ENCODE results near the gene PIK3R1.

Gene PIK3R1

GRCh38 chr5:68176253-68176652, 39.3 kb upstream of the PIK3R1 start:
- H3K36me3 ChIP-seq (ENCODE audit: control insufficient read depth, low read length): no peaks in the 10 kb centered on the region
- H4K20me1 ChIP-seq (ENCODE audit: control insufficient read depth, insufficient read depth, low read depth, low read length): no peaks in the 10 kb centered on the region
- H3K4me1 ChIP-seq (ENCODE audit: control insufficient read depth, low read length): no peaks in the 10 kb centered on the region
- TF ChIP-seq CTCF (IDR thresholded peaks at IDR 0.05; ENCODE audit: low read depth, low read length, poor library complexity, severe bottlenecking) (no peak), EZH2phosphoT487 (IDR thresholded peaks at IDR 0.05; ENCODE audit: borderline replicate concordance, low read length) (no peak)
- H3K9me2 ChIP-seq (replicated peaks; ENCODE audit: control insufficient read depth, low read length): no peaks in the 10 kb centered on the region
- no peaks in the 10 kb centered on the region for H3K27me3 ChIP-seq (ENCODE audit: control insufficient read depth, low read length)
- no peaks in the 10 kb centered on the region for H3K9me3 ChIP-seq (ENCODE audit: control insufficient read depth, insufficient read depth, low read length)
- H3F3A ChIP-seq (ENCODE audit: control insufficient read depth, insufficient read depth): no peaks in the 10 kb centered on the region
- no peak overlapping the region for H3K4me2 ChIP-seq (ENCODE audit: low read length)
- no peak overlapping the region for H3K27ac ChIP-seq (ENCODE audit: low read depth, low read length)
- H3K79me2 ChIP-seq (ENCODE audit: control insufficient read depth, low read length): no peaks in the 10 kb centered on the region
- H3K4me3 ChIP-seq (ENCODE audit: low read length): no peak overlapping the region

DNA sequence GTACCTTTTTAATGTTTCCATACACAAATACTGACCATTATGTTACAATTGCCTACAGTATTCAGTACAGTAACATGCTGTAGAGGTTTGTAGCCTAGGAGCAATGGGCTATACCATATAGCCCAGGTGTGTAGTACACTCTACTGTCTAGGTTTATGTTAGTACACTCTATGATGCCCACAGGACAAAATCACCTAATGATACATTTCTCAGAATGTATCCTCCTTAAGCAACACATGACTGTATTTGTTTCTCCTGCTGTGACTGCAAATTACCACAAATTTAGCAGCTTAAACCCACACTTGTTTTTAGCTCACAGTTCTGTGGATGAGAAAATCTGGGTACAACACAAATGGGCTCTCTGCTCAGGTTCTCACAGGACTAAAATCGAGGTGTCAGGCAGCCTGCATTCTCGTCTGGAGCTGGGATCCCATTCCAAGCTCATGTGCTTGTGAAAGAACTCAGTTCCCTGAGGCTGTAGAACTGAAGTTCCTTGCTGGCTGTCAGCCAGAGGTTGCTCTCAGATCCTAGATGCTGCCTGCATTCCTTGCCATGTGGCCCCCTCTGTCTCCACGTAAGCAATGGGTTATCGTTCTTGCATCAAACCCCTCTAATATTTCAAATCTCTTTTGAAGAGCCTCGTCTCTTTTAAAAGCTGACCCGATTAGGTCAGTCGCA, 38.6 kb upstream of the PIK3R1 start:
- Histone ChIP-seq H3K4me1 (ENCODE audit: control insufficient read depth, low read length) (no peaks in the 10 kb centered on the region), H4K20me1 (ENCODE audit: control insufficient read depth, insufficient read depth, low read depth, low read length) (no peaks in the 10 kb centered on the region), H3K9me3 (ENCODE audit: control insufficient read depth, insufficient read depth, low read length) (no peaks in the 10 kb centered on the region), H3K27ac (ENCODE audit: low read depth, low read length) (no peak overlapping the region), H3K4me2 (ENCODE audit: low read length) (no peak overlapping the region), H3K36me3 (ENCODE audit: control insufficient read depth, low read length) (no peaks in the 10 kb centered on the region), H3K27me3 (ENCODE audit: control insufficient read depth, low read length) (no peaks in the 10 kb centered on the region), H3F3A (ENCODE audit: control insufficient read depth, insufficient read depth) (no peaks in the 10 kb centered on the region), H3K4me3 (ENCODE audit: low read length) (no peak overlapping the region), H3K79me2 (ENCODE audit: control insufficient read depth, low read length) (no peaks in the 10 kb centered on the region), H3K9me2 (replicated peaks; ENCODE audit: control insufficient read depth, low read length) (no peaks in the 10 kb centered on the region)
- TF ChIP-seq EZH2phosphoT487 (IDR thresholded peaks at IDR 0.05; ENCODE audit: borderline replicate concordance, low read length) (no peak), CTCF (IDR thresholded peaks at IDR 0.05; ENCODE audit: low read depth, low read length, poor library complexity, severe bottlenecking) (no peak)

DNA sequence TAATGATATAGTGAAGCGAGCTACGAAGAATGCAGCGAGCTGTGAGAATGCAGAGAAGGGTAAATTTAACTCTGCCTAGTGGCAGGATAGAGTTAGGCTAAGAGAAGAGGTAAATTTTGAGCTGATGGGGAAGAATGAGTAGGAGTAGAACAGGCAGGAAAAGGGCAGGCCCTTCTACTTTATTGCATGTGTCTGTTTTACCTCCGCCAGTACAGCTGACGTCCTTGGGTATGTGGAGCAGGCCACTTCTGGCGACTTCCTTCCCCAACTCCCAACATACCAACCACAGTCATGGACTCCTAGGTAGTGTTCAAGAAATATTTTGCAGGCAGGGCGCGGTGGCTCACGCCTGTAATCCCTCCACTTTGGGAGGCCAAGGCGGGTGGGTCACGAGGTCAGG, 37.9 kb upstream of the PIK3R1 start:
- H3K4me1 ChIP-seq (ENCODE audit: control insufficient read depth, low read length): no peaks in the 10 kb centered on the region
- H3K4me2 ChIP-seq (ENCODE audit: low read length): no peak overlapping the region
- H3K36me3 ChIP-seq (ENCODE audit: control insufficient read depth, low read length): no peaks in the 10 kb centered on the region
- no peaks in the 10 kb centered on the region for H3F3A ChIP-seq (ENCODE audit: control insufficient read depth, insufficient read depth)
- H3K4me3 ChIP-seq (ENCODE audit: low read length): no peak overlapping the region
- no peaks in the 10 kb centered on the region for H4K20me1 ChIP-seq (ENCODE audit: control insufficient read depth, insufficient read depth, low read depth, low read length)
- TF ChIP-seq CTCF (IDR thresholded peaks at IDR 0.05; ENCODE audit: low read depth, low read length, poor library complexity, severe bottlenecking): no peak
- TF ChIP-seq EZH2phosphoT487 (IDR thresholded peaks at IDR 0.05; ENCODE audit: borderline replicate concordance, low read length): no peak
- H3K79me2 ChIP-seq (ENCODE audit: control insufficient read depth, low read length): no peaks in the 10 kb centered on the region
- H3K9me2 ChIP-seq (replicated peaks; ENCODE audit: control insufficient read depth, low read length): no peaks in the 10 kb centered on the region
- no peak overlapping the region for H3K27ac ChIP-seq (ENCODE audit: low read depth, low read length)
- H3K9me3 ChIP-seq (ENCODE audit: control insufficient read depth, insufficient read depth, low read length): no peaks in the 10 kb centered on the region
- H3K27me3 ChIP-seq (ENCODE audit: control insufficient read depth, low read length): no peaks in the 10 kb centered on the region
